NCI-H774 (cell line): Measurements from ENCODE around the gene HSF4.

ENCODE experiments used
- DNase-seq: peaks from one replicate; lab custom pipeline; 2025; lab: John Stamatoyannopoulos, UW

The HSF4 gene

GRCh38 chr16:67150047-67150832, 14.3 kb upstream of the HSF4 start:
- DNase-seq = peak; percentile 5

DNA sequence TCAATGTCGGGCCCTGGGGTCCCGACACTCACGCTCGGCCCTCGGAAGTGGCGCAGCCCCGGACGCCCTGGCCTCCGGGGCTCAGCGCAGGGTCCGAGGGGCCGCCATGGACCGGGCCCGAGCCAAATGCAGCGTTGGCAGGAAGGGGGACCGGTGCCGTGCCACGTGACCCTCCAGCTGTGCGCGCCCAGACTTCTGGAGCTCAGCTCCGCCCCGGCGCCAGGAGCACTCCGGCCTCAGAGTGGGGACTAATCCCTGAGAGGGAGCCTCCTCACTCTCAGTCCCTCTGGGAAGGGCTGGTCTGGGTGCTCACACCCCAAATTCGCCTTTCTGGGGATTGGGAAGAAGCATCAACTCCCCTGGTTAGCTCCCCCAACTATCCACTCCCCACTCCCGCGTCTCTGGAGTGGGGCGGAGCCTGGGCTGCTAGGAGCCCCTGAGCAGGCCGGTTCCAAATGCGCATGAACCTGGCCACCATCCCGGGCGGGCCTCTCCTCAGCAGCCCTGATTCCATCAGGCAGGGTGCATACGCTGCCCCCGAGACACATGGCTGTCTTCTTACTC, 13.6 kb upstream of the HSF4 start, which contains the start of gene B3GNT9:
TSS of gene B3GNT9 (minus strand) at position 166 of the 564 bp plus-strand sequence. CDS start 513 bp downstream, outside the sequence.
- DNase-seq = peak; percentile 28

- no peak for DNase-seq
Measured at GRCh38 chr16:67151431-67152097, 13.0 kb upstream of the HSF4 start.

DNA sequence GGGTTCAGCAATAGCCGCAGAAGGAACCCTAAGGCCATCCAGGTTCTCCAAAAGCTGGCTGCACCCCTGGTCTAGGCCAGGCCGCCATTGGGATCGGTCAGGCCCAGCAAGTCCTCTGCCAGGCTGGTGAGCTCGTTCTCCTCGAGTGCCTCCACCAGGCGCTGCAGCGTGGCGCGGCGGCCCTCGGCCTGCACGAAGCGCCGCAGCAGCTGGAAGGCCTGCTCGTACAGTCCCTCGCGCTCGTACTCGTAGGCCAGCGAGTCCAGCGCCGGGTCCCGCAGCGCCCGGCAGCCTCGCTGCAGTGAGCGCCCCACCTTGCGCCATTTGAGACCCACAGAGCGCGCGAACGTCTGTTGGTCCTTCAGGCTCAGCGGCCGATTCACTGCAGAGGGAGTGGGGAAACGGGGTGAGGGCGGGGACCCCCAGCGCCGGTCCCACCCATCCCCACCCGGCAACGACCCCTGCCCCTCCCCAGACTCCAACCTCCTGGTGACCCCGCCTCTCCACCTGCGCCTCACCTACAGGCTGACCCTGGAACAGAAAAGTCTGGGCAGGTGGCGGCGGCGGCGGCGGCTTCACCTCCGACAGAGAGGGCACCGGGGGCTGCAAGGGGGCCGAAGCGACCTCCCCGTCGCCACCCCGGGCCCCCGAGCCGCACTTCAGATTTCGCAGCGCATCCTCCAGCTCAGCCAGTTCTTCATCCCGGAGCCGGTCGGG, 9.8 kb upstream of the HSF4 start:
- no peak for DNase-seq

- peak; percentile 30 for DNase-seq
Measured at GRCh38 chr16:67155295-67156142, 9.0 kb upstream of the HSF4 start.

DNA sequence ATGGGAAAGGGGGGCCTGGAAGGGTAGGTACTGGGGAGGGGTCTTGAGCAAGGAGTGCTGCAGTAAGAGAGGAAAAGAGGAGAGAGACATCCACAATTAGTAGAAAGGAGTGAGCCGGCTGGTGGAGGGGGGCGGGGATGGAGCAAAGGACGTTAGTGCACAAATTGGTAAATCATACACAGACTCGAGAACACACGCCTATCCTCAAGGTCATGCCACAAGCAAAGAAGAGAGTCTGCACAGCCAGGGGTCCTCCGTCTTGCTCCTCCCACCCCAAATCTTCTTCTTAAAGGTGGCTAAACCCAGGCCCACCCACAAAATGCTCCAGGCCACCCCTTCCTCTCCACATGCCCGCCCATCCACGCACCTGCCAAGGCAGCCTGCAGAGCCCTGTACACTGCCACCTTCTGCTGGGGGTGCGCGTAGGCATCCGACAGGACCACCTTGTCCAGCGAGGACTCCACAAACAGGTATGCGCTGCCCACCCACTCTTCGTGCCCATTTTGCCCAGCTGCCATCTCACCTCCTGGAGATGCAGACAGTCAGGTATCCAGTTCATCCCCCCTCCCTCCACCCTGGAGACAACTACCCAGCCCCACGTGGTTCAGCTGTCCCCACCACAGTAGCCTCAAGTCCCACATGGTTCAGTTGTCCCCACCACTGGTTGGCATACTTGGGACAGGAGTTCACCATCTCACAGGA, 8.3 kb upstream of the HSF4 start:
- no peak for DNase-seq

GRCh38 chr16:67157106-67157748, 7.3 kb upstream of the HSF4 start:
- DNase-seq = no peak

GRCh38 chr16:67157892-67158635, 6.5 kb upstream of the HSF4 start:
- DNase-seq = no peak

GRCh38 chr16:67158637-67159600, 5.6 kb upstream of the HSF4 start:
- no peak for DNase-seq

DNA sequence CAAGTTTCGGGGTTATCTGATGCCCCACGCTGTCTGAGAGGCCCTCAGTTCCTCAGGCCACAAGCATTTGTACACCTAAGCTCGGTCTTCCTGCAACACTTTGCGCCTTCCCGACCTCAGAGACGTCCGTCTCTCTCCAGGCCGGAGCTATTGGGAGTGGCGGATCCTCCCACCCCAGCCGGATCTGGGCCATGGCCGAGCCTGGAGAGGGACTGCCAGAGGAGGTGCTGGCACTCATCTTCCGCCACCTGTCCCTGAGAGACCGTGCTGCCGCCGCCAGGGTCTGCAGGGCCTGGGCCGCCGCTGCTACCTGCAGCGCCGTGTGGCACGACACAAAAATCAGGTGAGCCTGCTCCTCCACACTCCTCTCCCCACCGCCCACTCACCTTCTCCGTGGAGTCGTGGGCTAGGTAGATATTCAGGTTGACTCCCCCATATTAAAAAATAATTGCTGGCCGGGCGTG, 2.9 kb upstream of the HSF4 start:
- no peak for DNase-seq

- DNase-seq = no peak
Measured at GRCh38 chr16:67162506-67163163, 1.9 kb upstream of the HSF4 start.

GRCh38 chr16:67163164-67163998, 1.2 kb upstream of the HSF4 start:
- DNase-seq = peak; percentile 41

- no peak for DNase-seq
Measured at GRCh38 chr16:67163999-67164558, 466 bp upstream of the HSF4 start.

- no peak for DNase-seq
Measured at GRCh38 chr16:67165121-67166078, 855 bp downstream of the HSF4 start.

- no peak for DNase-seq
Measured at GRCh38 chr16:67166110-67166547, 1.6 kb downstream of the HSF4 start.
